GM12892 (cell line): ENCODE measurements around the gene ADARB2.

Source experiments
- POLR2A ChIP-seq: IDR thresholded peaks from 2 replicates; pipeline ENCODE4 v1.6.1; 2011; ENCODE audit warnings: low read depth, low read length, control low read depth
- POLR2AphosphoS5 ChIP-seq: IDR thresholded peaks from 2 replicates; pipeline ENCODE4 v1.6.1; 2011; ENCODE audit warnings: low read depth, low read length, control low read depth
- TAF1 ChIP-seq: IDR thresholded peaks from 2 replicates; pipeline ENCODE4 v1.6.1; 2011; ENCODE audit warnings: low read depth, mild to moderate bottlenecking, control low read depth, low read length, borderline replicate concordance

DNA sequence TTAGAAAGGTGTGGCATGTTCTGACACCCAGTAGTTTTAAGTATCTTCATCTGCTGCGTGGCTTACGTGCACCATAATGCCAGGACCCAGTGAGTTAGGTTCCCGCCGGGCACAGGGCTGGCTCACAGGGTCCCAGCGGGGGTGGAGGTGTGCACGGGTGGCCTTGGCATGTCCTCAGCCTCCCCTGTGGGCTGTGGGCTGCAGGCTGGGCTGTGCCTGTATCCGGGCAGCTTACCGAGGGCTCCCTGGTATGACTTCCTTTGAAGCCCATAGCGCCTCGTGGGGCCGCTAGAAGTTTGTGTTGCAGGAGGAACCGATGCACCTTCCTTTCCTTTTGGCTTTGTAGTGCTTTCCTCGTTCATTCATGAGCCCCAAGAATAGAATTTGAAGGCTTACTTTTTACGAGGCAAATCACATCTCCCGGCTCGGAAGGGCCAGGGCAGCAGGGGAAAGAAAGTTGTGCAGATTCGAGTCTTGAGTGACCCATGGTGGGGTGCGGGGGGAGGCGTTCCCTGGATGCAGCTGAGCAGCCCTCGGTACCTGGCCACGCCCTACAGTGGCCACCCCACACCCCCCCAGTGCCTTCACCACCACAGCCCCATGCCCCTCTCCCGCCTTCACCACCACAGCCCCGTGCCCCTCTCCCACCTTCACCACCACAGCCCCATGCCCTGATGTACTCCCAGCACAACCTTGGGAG lies 568.0 kb downstream of the ADARB2 start:
- no peak for TF ChIP-seq POLR2AphosphoS5
- no peak for TF ChIP-seq POLR2A
- no peak for TF ChIP-seq TAF1
